Measurements from ENCODE around the gene PRR5L. TPM values are rescaled to one million over a fixed set of nuclear protein-coding genes. Genes with fewer than 3 reads are reported as not detected.

PRR5L gene
- total and polyA plus RNA-seq, 2 experiments from 2014 or later: 3.1 to 8.9 TPM

DNA sequence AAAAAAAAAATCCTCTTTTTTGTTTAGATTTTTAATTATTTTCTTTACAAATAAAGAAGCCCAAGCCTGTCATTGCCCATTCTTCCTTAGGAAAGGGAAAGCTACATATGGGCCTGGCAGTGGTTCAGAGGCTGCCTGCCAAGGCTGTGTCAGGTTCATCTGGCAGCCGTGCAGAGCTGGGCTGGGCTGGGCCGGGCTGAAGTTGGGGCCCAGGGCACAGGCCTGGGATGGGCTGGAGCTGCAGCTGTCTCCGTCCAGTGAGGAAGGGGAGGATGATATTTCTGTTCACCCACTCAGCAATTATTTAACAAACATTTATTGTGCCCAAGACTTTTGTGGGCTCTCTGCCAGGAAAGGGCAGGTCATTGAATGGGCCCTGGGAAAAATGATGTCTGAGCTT is 4.6 kb downstream of the PRR5L start:
- H3K4me1 Mint-ChIP-seq: peaks cover 5% of the 10 kb centered on the region; the same call in 2 of the 3 replicates
- Histone ChIP-seq H3K27me3 (ENCODE audit: insufficient read depth) (no peaks in the 10 kb centered on the region), H3K27ac (ENCODE audit: low read depth) (no peak overlapping the region), H3K36me3 (ENCODE audit: insufficient read depth) (no peaks in the 10 kb centered on the region), H3K4me2 (no peak overlapping the region), H3K4me1 (ENCODE audit: insufficient read depth) (no peaks in the 10 kb centered on the region), H3F3A (replicated peaks; ENCODE audit: low read depth) (no peaks in the 10 kb centered on the region), H4K20me1 (replicated peaks; ENCODE audit: insufficient read depth) (no peaks in the 10 kb centered on the region), H3K79me2 (replicated peaks; ENCODE audit: insufficient read depth) (no peaks in the 10 kb centered on the region), H3K9me2 (ENCODE audit: insufficient read depth) (no peaks in the 10 kb centered on the region), H3K4me3 (no peak overlapping the region), H2AFZ (no peak overlapping the region)
- DNase-seq (ENCODE audit: low spot score): no peak
- no peak for ATAC-seq
- H3K4me3 Mint-ChIP-seq: no peak overlapping the region
- H3K36me3 Mint-ChIP-seq (ENCODE audit: low read depth): no peaks in the 10 kb centered on the region
- TF ChIP-seq POLR2AphosphoS5 (IDR thresholded peaks at IDR 0.05; ENCODE audit: low read depth) (no peak), ZNF114 (CRISPR knock-in tag; IDR thresholded peaks at IDR 0.05) (no peak), JUNB (IDR thresholded peaks at IDR 0.05; ENCODE audit: unreplicated experiment) (no peak)
- no peak overlapping the region for H3K27ac Mint-ChIP-seq
- H3K27me3 Mint-ChIP-seq (ENCODE audit: insufficient read depth, low read depth, poor library complexity): peaks cover 9% of the 10 kb centered on the region
- H3K9me3 Mint-ChIP-seq: peaks cover 4% of the 10 kb centered on the region; the same call in 1 of the 3 replicates

DNA sequence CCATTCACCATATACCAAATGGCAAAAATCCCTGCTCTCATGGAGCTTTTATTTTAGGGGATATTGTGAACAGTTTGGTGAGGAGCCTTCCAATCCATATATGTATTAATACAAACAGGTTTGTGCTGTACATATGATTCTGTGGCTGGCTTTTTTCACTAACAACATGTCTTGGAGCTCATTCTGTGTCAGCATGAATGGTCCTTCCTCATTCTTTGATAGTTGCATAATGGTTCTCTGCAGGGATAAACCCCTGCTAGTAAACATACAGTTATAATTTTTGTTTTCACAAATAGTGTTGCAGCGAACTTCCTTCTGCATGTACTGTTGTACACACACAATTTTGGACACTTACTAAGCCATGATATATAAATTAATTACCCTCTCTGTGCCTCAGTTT is 8.3 kb downstream of the PRR5L start:
- no peak overlapping the region for H3K4me3 ChIP-seq
- no peak overlapping the region for H3K4me2 ChIP-seq
- ATAC-seq: no peak
- no peak overlapping the region for H3K27ac ChIP-seq (ENCODE audit: low read depth)
- no peak for DNase-seq (ENCODE audit: low spot score)
- H3F3A ChIP-seq (replicated peaks; ENCODE audit: low read depth): no peaks in the 10 kb centered on the region
- Mint-ChIP-seq H3K27ac (no peak overlapping the region), H3K4me3 (no peak overlapping the region), H3K4me1 (peaks cover 2% of the 10 kb centered on the region; the same call in 2 of the 3 replicates), H3K27me3 (ENCODE audit: insufficient read depth, low read depth, poor library complexity) (peaks cover 2% of the 10 kb centered on the region), H3K9me3 (peaks cover 3% of the 10 kb centered on the region; the same call in 1 of the 3 replicates), H3K36me3 (ENCODE audit: low read depth) (no peaks in the 10 kb centered on the region)
- no peaks in the 10 kb centered on the region for H3K4me1 ChIP-seq (ENCODE audit: insufficient read depth)
- H3K36me3 ChIP-seq (ENCODE audit: insufficient read depth): no peaks in the 10 kb centered on the region
- H2AFZ ChIP-seq: no peak overlapping the region
- H4K20me1 ChIP-seq (replicated peaks; ENCODE audit: insufficient read depth): no peaks in the 10 kb centered on the region
- H3K27me3 ChIP-seq (ENCODE audit: insufficient read depth): no peaks in the 10 kb centered on the region
- no peaks in the 10 kb centered on the region for H3K79me2 ChIP-seq (replicated peaks; ENCODE audit: insufficient read depth)
- H3K9me2 ChIP-seq (ENCODE audit: insufficient read depth): no peaks in the 10 kb centered on the region
- no peak for TF ChIP-seq ZNF331 (CRISPR knock-in tag; IDR thresholded peaks at IDR 0.05; ENCODE audit: low read depth)
- TF ChIP-seq POLR2AphosphoS5 (IDR thresholded peaks at IDR 0.05; ENCODE audit: low read depth): no peak
- no peak for TF ChIP-seq ZNF114 (CRISPR knock-in tag; IDR thresholded peaks at IDR 0.05)
- TF ChIP-seq, protein P1, sequence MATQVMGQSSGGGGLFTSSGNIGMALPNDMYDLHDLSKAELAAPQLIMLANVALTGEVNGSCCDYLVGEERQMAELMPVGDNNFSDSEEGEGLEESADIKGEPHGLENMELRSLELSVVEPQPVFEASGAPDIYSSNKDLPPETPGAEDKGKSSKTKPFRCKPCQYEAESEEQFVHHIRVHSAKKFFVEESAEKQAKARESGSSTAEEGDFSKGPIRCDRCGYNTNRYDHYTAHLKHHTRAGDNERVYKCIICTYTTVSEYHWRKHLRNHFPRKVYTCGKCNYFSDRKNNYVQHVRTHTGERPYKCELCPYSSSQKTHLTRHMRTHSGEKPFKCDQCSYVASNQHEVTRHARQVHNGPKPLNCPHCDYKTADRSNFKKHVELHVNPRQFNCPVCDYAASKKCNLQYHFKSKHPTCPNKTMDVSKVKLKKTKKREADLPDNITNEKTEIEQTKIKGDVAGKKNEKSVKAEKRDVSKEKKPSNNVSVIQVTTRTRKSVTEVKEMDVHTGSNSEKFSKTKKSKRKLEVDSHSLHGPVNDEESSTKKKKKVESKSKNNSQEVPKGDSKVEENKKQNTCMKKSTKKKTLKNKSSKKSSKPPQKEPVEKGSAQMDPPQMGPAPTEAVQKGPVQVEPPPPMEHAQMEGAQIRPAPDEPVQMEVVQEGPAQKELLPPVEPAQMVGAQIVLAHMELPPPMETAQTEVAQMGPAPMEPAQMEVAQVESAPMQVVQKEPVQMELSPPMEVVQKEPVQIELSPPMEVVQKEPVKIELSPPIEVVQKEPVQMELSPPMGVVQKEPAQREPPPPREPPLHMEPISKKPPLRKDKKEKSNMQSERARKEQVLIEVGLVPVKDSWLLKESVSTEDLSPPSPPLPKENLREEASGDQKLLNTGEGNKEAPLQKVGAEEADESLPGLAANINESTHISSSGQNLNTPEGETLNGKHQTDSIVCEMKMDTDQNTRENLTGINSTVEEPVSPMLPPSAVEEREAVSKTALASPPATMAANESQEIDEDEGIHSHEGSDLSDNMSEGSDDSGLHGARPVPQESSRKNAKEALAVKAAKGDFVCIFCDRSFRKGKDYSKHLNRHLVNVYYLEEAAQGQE (IDR thresholded peaks at IDR 0.05; ENCODE audit: unreplicated experiment): no peak
- TF ChIP-seq, protein P2, sequence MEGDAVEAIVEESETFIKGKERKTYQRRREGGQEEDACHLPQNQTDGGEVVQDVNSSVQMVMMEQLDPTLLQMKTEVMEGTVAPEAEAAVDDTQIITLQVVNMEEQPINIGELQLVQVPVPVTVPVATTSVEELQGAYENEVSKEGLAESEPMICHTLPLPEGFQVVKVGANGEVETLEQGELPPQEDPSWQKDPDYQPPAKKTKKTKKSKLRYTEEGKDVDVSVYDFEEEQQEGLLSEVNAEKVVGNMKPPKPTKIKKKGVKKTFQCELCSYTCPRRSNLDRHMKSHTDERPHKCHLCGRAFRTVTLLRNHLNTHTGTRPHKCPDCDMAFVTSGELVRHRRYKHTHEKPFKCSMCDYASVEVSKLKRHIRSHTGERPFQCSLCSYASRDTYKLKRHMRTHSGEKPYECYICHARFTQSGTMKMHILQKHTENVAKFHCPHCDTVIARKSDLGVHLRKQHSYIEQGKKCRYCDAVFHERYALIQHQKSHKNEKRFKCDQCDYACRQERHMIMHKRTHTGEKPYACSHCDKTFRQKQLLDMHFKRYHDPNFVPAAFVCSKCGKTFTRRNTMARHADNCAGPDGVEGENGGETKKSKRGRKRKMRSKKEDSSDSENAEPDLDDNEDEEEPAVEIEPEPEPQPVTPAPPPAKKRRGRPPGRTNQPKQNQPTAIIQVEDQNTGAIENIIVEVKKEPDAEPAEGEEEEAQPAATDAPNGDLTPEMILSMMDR (conservative IDR thresholded peaks at IDR 0.05; ENCODE audit: low read depth in 2 of 2): no peak
- TF ChIP-seq, protein P3, sequence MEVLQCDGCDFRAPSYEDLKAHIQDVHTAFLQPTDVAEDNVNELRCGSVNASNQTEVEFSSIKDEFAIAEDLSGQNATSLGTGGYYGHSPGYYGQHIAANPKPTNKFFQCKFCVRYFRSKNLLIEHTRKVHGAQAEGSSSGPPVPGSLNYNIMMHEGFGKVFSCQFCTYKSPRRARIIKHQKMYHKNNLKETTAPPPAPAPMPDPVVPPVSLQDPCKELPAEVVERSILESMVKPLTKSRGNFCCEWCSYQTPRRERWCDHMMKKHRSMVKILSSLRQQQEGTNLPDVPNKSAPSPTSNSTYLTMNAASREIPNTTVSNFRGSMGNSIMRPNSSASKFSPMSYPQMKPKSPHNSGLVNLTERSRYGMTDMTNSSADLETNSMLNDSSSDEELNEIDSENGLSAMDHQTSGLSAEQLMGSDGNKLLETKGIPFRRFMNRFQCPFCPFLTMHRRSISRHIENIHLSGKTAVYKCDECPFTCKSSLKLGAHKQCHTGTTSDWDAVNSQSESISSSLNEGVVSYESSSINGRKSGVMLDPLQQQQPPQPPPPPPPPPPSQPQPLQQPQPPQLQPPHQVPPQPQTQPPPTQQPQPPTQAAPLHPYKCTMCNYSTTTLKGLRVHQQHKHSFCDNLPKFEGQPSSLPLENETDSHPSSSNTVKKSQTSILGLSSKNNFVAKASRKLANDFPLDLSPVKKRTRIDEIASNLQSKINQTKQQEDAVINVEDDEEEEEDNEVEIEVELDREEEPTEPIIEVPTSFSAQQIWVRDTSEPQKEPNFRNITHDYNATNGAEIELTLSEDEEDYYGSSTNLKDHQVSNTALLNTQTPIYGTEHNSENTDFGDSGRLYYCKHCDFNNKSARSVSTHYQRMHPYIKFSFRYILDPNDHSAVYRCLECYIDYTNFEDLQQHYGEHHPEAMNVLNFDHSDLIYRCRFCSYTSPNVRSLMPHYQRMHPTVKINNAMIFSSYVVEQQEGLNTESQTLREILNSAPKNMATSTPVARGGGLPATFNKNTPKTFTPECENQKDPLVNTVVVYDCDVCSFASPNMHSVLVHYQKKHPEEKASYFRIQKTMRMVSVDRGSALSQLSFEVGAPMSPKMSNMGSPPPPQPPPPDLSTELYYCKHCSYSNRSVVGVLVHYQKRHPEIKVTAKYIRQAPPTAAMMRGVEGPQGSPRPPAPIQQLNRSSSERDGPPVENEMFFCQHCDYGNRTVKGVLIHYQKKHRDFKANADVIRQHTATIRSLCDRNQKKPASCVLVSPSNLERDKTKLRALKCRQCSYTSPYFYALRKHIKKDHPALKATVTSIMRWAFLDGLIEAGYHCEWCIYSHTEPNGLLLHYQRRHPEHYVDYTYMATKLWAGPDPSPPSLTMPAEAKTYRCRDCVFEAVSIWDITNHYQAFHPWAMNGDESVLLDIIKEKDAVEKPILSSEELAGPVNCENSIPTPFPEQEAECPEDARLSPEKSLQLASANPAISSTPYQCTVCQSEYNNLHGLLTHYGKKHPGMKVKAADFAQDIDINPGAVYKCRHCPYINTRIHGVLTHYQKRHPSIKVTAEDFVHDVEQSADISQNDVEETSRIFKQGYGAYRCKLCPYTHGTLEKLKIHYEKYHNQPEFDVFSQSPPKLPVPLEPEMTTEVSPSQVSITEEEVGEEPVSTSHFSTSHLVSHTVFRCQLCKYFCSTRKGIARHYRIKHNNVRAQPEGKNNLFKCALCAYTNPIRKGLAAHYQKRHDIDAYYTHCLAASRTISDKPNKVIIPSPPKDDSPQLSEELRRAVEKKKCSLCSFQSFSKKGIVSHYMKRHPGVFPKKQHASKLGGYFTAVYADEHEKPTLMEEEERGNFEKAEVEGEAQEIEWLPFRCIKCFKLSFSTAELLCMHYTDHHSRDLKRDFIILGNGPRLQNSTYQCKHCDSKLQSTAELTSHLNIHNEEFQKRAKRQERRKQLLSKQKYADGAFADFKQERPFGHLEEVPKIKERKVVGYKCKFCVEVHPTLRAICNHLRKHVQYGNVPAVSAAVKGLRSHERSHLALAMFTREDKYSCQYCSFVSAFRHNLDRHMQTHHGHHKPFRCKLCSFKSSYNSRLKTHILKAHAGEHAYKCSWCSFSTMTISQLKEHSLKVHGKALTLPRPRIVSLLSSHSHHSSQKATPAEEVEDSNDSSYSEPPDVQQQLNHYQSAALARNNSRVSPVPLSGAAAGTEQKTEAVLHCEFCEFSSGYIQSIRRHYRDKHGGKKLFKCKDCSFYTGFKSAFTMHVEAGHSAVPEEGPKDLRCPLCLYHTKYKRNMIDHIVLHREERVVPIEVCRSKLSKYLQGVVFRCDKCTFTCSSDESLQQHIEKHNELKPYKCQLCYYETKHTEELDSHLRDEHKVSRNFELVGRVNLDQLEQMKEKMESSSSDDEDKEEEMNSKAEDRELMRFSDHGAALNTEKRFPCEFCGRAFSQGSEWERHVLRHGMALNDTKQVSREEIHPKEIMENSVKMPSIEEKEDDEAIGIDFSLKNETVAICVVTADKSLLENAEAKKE (CRISPR knock-in tag; IDR thresholded peaks at IDR 0.05): no peak
- TF ChIP-seq CREB1 (CRISPR knock-in tag; IDR thresholded peaks at IDR 0.05; ENCODE audit: low read depth): no peak
- TF ChIP-seq JUNB (IDR thresholded peaks at IDR 0.05; ENCODE audit: unreplicated experiment): no peak
- TF ChIP-seq, protein P4, sequence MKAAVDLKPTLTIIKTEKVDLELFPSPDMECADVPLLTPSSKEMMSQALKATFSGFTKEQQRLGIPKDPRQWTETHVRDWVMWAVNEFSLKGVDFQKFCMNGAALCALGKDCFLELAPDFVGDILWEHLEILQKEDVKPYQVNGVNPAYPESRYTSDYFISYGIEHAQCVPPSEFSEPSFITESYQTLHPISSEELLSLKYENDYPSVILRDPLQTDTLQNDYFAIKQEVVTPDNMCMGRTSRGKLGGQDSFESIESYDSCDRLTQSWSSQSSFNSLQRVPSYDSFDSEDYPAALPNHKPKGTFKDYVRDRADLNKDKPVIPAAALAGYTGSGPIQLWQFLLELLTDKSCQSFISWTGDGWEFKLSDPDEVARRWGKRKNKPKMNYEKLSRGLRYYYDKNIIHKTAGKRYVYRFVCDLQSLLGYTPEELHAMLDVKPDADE (IDR thresholded peaks at IDR 0.05): no peak

All from GM23338 (cell line).